Trophoblast cell (in vitro differentiated cells and primary cell): Measurements from ENCODE around the gene ORMDL2.
A peak's percentile ranks its signal among the peaks of the same experiment; 100 is the strongest.

Experiments used
- DNase-seq, 2 donors: peaks; one replicate each; pipeline ENCODE4 v3.0.0-alpha.2; 2016
- H2AFZ ChIP-seq: 2 replicates; pipeline ENCODE4 v1.6.1; 2013; ENCODE audit warnings: low read length, moderate library complexity, mild to moderate bottlenecking; ENCODE audit not compliant: insufficient read depth, poor library complexity
- H2AK5ac ChIP-seq: 2 replicates; pipeline ENCODE4 v1.6.1; 2013; ENCODE audit warnings: mild to moderate bottlenecking, low read length
- H2BK120ac ChIP-seq: 2 replicates; pipeline ENCODE4 v1.6.1; 2013; ENCODE audit warnings: low read length, mild to moderate bottlenecking, moderate library complexity; ENCODE audit not compliant: insufficient read depth, poor library complexity
- H2BK12ac ChIP-seq: 2 replicates; pipeline ENCODE4 v1.6.1; 2013; ENCODE audit warnings: mild to moderate bottlenecking, low read length, moderate library complexity
- H2BK5ac ChIP-seq: 2 replicates; pipeline ENCODE4 v1.6.1; 2013; ENCODE audit warnings: low read length, low read depth, moderate library complexity, mild to moderate bottlenecking; ENCODE audit not compliant: poor library complexity
- H3K14ac ChIP-seq: 2 replicates; pipeline ENCODE4 v1.6.1; 2013; ENCODE audit warnings: mild to moderate bottlenecking, low read length
- H3K18ac ChIP-seq: 2 replicates; pipeline ENCODE4 v1.6.1; 2013; ENCODE audit warnings: mild to moderate bottlenecking, low read length
- H3K23ac ChIP-seq: 2 replicates; pipeline ENCODE4 v1.6.1; 2013; ENCODE audit warnings: low read length
- H3K27ac ChIP-seq: 2 replicates; pipeline ENCODE4 v1.5.1; 2013; ENCODE audit warnings: low read depth, mild to moderate bottlenecking, inconsistent platforms, low read length, moderate library complexity
- H3K27me3 ChIP-seq: 2 replicates; pipeline ENCODE4 v1.6.1; 2013; ENCODE audit warnings: inconsistent platforms, mild to moderate bottlenecking, low read length, moderate library complexity; ENCODE audit not compliant: insufficient read depth
- H3K36me3 ChIP-seq, 2 experiments: 1 replicate in 1 of 2; 2 replicates in 1 of 2; pipeline ENCODE4 v1.6.1; 2013; ENCODE audit warnings: low read length in 2 of 2, mild to moderate bottlenecking in 2 of 2, moderate library complexity in 1 of 2; ENCODE audit not compliant: insufficient read depth in 2 of 2, control insufficient read depth in 1 of 2
- H3K4ac ChIP-seq: 2 replicates; pipeline ENCODE4 v1.6.1; 2013; ENCODE audit warnings: low read depth, mild to moderate bottlenecking, low read length, moderate library complexity
- H3K4me1 ChIP-seq, 2 experiments: 1 replicate in 1 of 2; 2 replicates in 1 of 2; pipeline ENCODE4 v1.6.1; 2013; ENCODE audit warnings: low read length in 2 of 2, mild to moderate bottlenecking in 2 of 2, moderate library complexity in 1 of 2; ENCODE audit not compliant: insufficient read depth in 2 of 2, control insufficient read depth in 1 of 2
- H3K4me2 ChIP-seq: 2 replicates; pipeline ENCODE4 v1.6.1; 2013; ENCODE audit warnings: inconsistent platforms, mild to moderate bottlenecking, low read length, moderate library complexity
- H3K4me3 ChIP-seq: 2 replicates; pipeline ENCODE4 v1.5.1; 2013; ENCODE audit warnings: mild to moderate bottlenecking, low read depth, low read length, inconsistent platforms
- H3K79me1 ChIP-seq: one replicate; pipeline ENCODE4 v1.6.1; 2013; ENCODE audit warnings: low read length
- H3K79me2 ChIP-seq: 2 replicates; pipeline ENCODE4 v1.6.1; 2013; ENCODE audit warnings: low read length, mild to moderate bottlenecking; ENCODE audit not compliant: control insufficient read depth, insufficient read depth, poor library complexity
- H3K9ac ChIP-seq: 2 replicates; pipeline ENCODE4 v1.6.1; 2013; ENCODE audit warnings: mild to moderate bottlenecking, low read length
- H3K9me3 ChIP-seq: 2 replicates; pipeline ENCODE4 v1.6.1; 2013; ENCODE audit warnings: low read depth, mild to moderate bottlenecking, control low read depth, inconsistent platforms, low read length; ENCODE audit not compliant: insufficient read depth
- H4K12ac ChIP-seq: 2 replicates; pipeline ENCODE4 v1.6.1; 2013; ENCODE audit warnings: low read depth, mild to moderate bottlenecking, low read length, moderate library complexity
- H4K8ac ChIP-seq: 2 replicates; pipeline ENCODE4 v1.6.1; 2013; ENCODE audit warnings: low read depth, mild to moderate bottlenecking, low read length, moderate library complexity
- H4K91ac ChIP-seq: one replicate; pipeline ENCODE4 v1.6.1; 2013; ENCODE audit warnings: low read depth, mild to moderate bottlenecking, low read length, moderate library complexity
- WGBS: extraction: QIAGEN DNeasy Blood & Tissue Kit; methylation state at CpG from one replicate; pipeline ENCODE4 v1.1.7; 2013; ENCODE audit warnings: missing lambda C conversion rate; ENCODE audit not compliant: insufficient read length, insufficient coverage; ENCODE audit errors: extremely low coverage; 5-methylcytosine and 5-hydroxymethylcytosine counted together

ORMDL2 gene

DNA sequence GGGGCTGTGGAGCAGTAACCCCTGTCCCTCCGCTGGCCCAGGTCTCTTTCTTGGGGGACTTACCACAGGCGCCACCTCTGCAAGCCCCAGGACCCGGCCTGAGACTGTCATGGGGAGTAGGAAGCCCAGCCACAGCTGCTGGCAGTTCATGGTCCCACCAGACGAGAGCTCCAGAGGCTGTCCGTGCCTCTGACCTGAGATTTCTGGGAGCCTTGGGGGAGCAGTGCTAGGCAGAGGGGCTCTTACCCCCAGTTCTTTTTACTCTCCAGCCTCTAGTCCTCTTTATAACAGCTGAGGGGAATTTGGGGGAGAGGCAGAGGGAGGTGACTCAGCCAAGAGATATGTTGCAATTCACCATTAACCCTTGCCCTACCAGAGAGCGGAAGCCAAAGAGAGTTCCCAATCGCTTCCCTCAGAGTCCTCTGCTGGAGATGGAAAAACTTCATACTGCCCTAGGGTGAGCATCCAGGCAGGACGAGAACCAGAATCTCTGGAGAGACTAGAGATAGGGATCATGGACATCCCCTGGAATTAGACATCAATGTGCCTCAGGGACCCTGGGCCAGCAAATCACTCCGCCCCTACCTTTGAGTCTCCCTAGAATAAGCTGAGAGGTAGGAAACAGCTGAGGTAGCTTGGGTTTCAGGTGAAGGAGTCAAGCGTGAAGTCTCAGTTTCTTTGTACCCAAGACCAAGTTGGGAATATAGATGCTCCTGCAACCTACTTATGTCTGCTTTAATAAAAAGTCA is 25.0 kb downstream of the ORMDL2 start, which contains the start of gene MMP19:
Gene MMP19 (minus strand): TSS at position 256 of the 749 bp plus-strand sequence. CDS start 106 bp downstream, at position 150.
- Histone ChIP-seq H2BK5ac (peak within 1 kb of the TSS; percentile 29), H3K18ac (peak within 1 kb of the TSS; percentile 93), H3K14ac (peak within 1 kb of the TSS; percentile 95), H3K79me1 (peaks cover 9% of the 10 kb centered on the region), H2AK5ac (peak within 1 kb of the TSS; percentile 9), H3K4ac (peak within 1 kb of the TSS; percentile 8), H3K79me2 (peaks cover 4% of the 10 kb centered on the region), H3K4me1 (peaks cover 19 to 24% of the 10 kb centered on the region in 2 experiments), H3K9ac (peak within 1 kb of the TSS; percentile 23), H2BK120ac (peak within 1 kb of the TSS; percentile 82), H3K4me3 (no peak within 1 kb of the TSS), H3K27ac (peak within 1 kb of the TSS; percentile 68), H4K91ac (peak within 1 kb of the TSS; percentile 98), H4K8ac (peak within 1 kb of the TSS; percentile 7), H2BK12ac (peak within 1 kb of the TSS; percentile 92), H3K4me2 (peak within 1 kb of the TSS; percentile 64), H2AFZ (peak within 1 kb of the TSS; percentile 79), H3K23ac (no peak within 1 kb of the TSS), H3K27me3 (no peaks in the 10 kb centered on the region), H3K9me3 (no peaks in the 10 kb centered on the region), H3K36me3 (peaks cover 0 to 2% of the 10 kb centered on the region in 2 experiments), H4K12ac (peak within 1 kb of the TSS; percentile 33)
- DNase-seq: peak; percentile 39 to 56
- no CpG with 5 or more reads among the region's 10 CpGs for WGBS

DNA sequence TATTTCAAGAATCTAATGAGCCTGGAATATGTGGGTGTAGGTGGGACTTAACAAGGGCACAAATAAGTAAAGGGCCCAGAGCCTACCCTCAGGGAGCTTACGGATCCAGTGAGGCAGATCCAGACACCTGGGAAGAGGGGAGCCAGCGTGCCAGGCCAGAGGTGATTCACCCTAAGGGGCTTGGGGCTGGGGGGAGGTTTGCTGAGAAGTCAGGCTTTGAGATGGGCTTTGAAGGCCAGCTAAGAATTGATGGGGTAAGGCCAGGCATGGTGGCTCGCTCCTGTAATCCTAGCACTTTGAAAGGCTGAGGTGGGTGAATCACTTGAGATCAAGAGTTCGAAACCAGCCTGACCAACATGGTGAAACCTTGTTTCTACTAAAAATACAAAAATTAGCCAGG is 25.6 kb downstream of the ORMDL2 start:
- H3K18ac ChIP-seq: peak overlapping the region; percentile 46
- no peaks in the 10 kb centered on the region for H3K27me3 ChIP-seq
- H2BK120ac ChIP-seq: no peak overlapping the region
- WGBS: no CpG with 5 or more reads among the region's 4 CpGs
- peak overlapping the region; percentile 25 for H2AFZ ChIP-seq
- no peak overlapping the region for H4K12ac ChIP-seq
- H3K14ac ChIP-seq: no peak overlapping the region
- no peak overlapping the region for H3K9ac ChIP-seq
- H2BK5ac ChIP-seq: no peak overlapping the region
- H3K79me1 ChIP-seq: peaks cover 9% of the 10 kb centered on the region
- H3K4me3 ChIP-seq: no peak overlapping the region
- H3K4me1 ChIP-seq: peaks cover 19 to 24% of the 10 kb centered on the region in 2 experiments
- H2AK5ac ChIP-seq: no peak overlapping the region
- DNase-seq: no peak
- peak overlapping the region; percentile 59 for H4K91ac ChIP-seq
- no peak overlapping the region for H3K4ac ChIP-seq
- H3K9me3 ChIP-seq: no peaks in the 10 kb centered on the region
- peaks cover 4% of the 10 kb centered on the region for H3K79me2 ChIP-seq
- H3K23ac ChIP-seq: no peak overlapping the region
- no peak overlapping the region for H3K27ac ChIP-seq
- H3K4me2 ChIP-seq: no peak overlapping the region
- peaks cover 0 to under 1% of the 10 kb centered on the region in 2 experiments for H3K36me3 ChIP-seq
- peak overlapping the region; percentile 92 for H2BK12ac ChIP-seq
- no peak overlapping the region for H4K8ac ChIP-seq

DNA sequence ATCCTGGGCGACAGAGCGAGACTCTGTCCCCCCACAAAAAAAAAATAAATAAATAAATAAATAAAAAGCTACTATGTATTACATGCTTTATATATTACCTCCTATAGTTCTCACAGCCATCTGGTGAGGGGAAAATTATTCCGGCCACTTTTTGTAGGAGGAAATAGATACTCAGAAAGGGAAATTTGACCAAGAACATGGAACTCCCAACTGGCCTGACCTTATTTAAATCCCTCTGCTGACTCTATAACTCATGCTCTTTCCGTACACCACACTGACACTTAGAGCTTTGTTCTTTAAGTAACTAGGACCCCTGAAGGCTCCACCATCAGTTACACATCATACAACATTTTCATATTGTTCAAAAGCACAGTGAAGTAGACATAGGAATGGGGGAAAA is 27.1 kb downstream of the ORMDL2 start:
- Histone ChIP-seq H2BK120ac (no peak overlapping the region), H3K23ac (no peak overlapping the region)
- no CpG with 5 or more reads among the region's 4 CpGs for WGBS

DNA sequence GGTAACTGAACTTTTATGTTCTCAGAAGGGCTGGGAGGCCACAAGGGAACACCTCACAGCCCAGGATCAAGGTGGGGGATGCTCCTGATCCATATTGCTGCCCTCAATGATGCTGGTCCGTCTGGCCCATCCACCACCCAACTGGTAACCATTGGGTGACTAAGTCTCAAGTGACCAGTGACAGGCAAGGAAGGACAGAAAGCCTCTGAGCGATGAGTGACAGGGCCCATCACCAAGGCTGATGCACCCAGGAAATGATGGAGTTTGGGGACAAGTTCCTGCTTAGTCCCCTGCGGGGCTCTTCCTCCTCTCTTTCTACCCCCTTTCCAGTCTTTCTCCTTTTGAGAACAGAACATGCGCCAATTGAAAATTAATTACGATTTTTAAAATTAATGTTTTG is 27.5 kb downstream of the ORMDL2 start:
- H3K4me3 ChIP-seq: no peak overlapping the region
- peaks cover 9% of the 10 kb centered on the region for H3K79me1 ChIP-seq
- no peak overlapping the region for H3K14ac ChIP-seq
- H3K18ac ChIP-seq: no peak overlapping the region
- H2AK5ac ChIP-seq: peak overlapping the region; percentile 35
- no peak overlapping the region for H2AFZ ChIP-seq
- no CpG with 5 or more reads among the region's 5 CpGs for WGBS
- H2BK12ac ChIP-seq: no peak overlapping the region
- H2BK120ac ChIP-seq: no peak overlapping the region
- no peaks in the 10 kb centered on the region for H3K9me3 ChIP-seq
- H3K4me2 ChIP-seq: no peak overlapping the region
- H4K8ac ChIP-seq: no peak overlapping the region
- no peak for DNase-seq
- no peak overlapping the region for H4K91ac ChIP-seq
- no peak overlapping the region for H4K12ac ChIP-seq
- H2BK5ac ChIP-seq: no peak overlapping the region
- H3K27me3 ChIP-seq: no peaks in the 10 kb centered on the region
- H3K9ac ChIP-seq: no peak overlapping the region
- no peaks in the 10 kb centered on the region for H3K36me3 ChIP-seq
- no peak overlapping the region for H3K27ac ChIP-seq
- H3K79me2 ChIP-seq: peaks cover 4% of the 10 kb centered on the region
- no peak overlapping the region for H3K23ac ChIP-seq
- no peak overlapping the region for H3K4ac ChIP-seq
- H3K4me1 ChIP-seq: peaks cover 14 to 21% of the 10 kb centered on the region in 2 experiments

More for the DNA sequence above, 27.1 kb downstream of the ORMDL2 start:
- Histone ChIP-seq H4K12ac (no peak overlapping the region), H3K79me1 (peaks cover 9% of the 10 kb centered on the region), H3K14ac (no peak overlapping the region), H4K8ac (no peak overlapping the region), H2BK12ac (no peak overlapping the region), H3K79me2 (peaks cover 4% of the 10 kb centered on the region), H3K4me2 (no peak overlapping the region), H3K4me1 (peaks cover 15 to 21% of the 10 kb centered on the region in 2 experiments), H3K4me3 (no peak overlapping the region), H3K18ac (no peak overlapping the region), H2AFZ (no peak overlapping the region), H2AK5ac (no peak overlapping the region), H3K27ac (no peak overlapping the region), H3K4ac (no peak overlapping the region), H3K27me3 (no peaks in the 10 kb centered on the region), H4K91ac (no peak overlapping the region), H3K36me3 (no peaks in the 10 kb centered on the region), H2BK5ac (no peak overlapping the region), H3K9ac (no peak overlapping the region), H3K9me3 (no peaks in the 10 kb centered on the region)
- no peak for DNase-seq
